Peyer's patch (tissue), 4 donors: ENCODE results near the gene HHIPL1.
A peak's percentile ranks its signal among the peaks of the same experiment; 100 is the strongest.

Experiments used
- CTCF ChIP-seq, 6 experiments: fragments of 450-650 bp in 4 of 6; fragments of 200-600 bp in 2 of 6; sonication (generic) in 1 of 6; IDR thresholded peaks; one replicate each; pipeline ENCODE4 v1.5.1; 2017 to 2019; ENCODE audit warnings: antibody characterized with exemption in 6 of 6, mild to moderate bottlenecking in 3 of 6, moderate library complexity in 1 of 6
- POLR2A ChIP-seq, 2 donors: fragments of 450-650 bp; IDR thresholded peaks; one replicate each; pipeline ENCODE4 v1.5.1; 2017; ENCODE audit warnings: antibody characterized with exemption in 2 of 2, mild to moderate bottlenecking in 2 of 2, moderate library complexity in 2 of 2

GRCh38 chr14:99603471-99604277 lies 41.3 kb upstream of the HHIPL1 start, which contains the start of gene CCDC85C:
- TF ChIP-seq CTCF (IDR thresholded peaks at IDR 0.05): peak in 1 of 6 experiments; percentile 10
- TF ChIP-seq POLR2A (IDR thresholded peaks at IDR 0.05): no peak
